Measurements from ENCODE around the gene GIMAP2. TPM values are rescaled to one million over a fixed set of nuclear protein-coding genes. Genes with fewer than 3 reads are reported as not detected.

The GIMAP2 gene
- total RNA-seq, 4 donors from 2014 or later = 2.0 to 8.2 (median 2.9) TPM

DNA sequence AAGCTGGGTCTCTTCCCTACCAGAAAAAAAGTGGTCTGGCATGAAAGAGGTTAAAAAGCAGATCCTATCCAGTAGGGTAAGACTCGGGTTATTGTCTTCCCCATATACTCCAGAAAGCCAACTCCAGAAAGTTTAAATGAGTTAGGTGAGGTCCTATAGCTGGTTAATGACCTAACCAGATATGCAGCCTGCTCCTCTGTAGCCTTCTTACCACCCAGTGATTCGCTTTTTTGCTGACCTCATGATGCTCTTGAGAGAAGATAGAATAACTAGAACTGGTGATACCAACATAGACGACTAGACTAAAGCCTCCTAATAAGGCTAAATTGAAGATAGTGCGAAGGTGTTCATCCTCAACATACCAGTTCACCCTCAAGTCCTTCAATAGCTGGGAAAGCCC lies 30.2 kb downstream of the GIMAP2 start:
- H3K27ac ChIP-seq = peak overlapping the region; percentile 59
- peak overlapping the region; percentile 46 for H3K4me3 ChIP-seq
- no peak for TF ChIP-seq POLR2AphosphoS5 (IDR thresholded peaks at IDR 0.05)
- TF ChIP-seq POLR2A (IDR thresholded peaks at IDR 0.05) = no peak
- TF ChIP-seq, protein P1, sequence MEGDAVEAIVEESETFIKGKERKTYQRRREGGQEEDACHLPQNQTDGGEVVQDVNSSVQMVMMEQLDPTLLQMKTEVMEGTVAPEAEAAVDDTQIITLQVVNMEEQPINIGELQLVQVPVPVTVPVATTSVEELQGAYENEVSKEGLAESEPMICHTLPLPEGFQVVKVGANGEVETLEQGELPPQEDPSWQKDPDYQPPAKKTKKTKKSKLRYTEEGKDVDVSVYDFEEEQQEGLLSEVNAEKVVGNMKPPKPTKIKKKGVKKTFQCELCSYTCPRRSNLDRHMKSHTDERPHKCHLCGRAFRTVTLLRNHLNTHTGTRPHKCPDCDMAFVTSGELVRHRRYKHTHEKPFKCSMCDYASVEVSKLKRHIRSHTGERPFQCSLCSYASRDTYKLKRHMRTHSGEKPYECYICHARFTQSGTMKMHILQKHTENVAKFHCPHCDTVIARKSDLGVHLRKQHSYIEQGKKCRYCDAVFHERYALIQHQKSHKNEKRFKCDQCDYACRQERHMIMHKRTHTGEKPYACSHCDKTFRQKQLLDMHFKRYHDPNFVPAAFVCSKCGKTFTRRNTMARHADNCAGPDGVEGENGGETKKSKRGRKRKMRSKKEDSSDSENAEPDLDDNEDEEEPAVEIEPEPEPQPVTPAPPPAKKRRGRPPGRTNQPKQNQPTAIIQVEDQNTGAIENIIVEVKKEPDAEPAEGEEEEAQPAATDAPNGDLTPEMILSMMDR (IDR thresholded peaks at IDR 0.05) = no peak
- TF ChIP-seq EP300 (IDR thresholded peaks at IDR 0.05) = no peak
- 60% methylated on average over 4 of the region's 4 CpGs for WGBS
- no peak for DNase-seq (ENCODE audit: low spot score in 2 of 2)
- peaks cover 14% of the 10 kb centered on the region for H3K9me3 ChIP-seq
- no peaks in the 10 kb centered on the region for H3K4me1 ChIP-seq
- H3K36me3 ChIP-seq = peaks cover 9% of the 10 kb centered on the region
- H3K27me3 ChIP-seq = no peaks in the 10 kb centered on the region

DNA sequence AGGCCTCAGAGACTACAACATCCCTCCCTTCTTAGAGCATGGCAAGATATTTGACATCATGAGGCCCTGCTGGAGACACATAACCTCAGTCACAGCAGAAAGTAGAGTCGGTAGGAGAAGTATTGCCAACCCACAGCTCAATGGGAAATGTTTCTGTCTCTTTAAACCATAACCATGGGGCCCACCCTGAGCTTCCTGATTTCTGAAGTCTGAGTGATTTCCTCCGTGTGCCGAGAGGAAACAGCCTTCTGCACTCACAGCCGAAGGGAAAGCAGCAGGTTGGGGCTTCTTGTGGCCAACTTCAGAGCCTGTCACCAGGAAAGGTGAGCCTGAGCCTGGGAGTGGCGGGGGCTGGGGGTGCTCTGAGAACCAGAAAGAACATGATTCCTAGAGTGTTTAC lies 30.9 kb downstream of the GIMAP2 start, which contains the start of gene GIMAP1:
Gene GIMAP1, plus strand, starts transcription at position 246 of the 400 bp plus-strand sequence. CDS start 2,435 bp downstream, outside the sequence.
- peaks cover 14% of the 10 kb centered on the region for H3K9me3 ChIP-seq
- no peak for TF ChIP-seq POLR2AphosphoS5 (IDR thresholded peaks at IDR 0.05)
- no peak for TF ChIP-seq POLR2A (IDR thresholded peaks at IDR 0.05)
- peak within 1 kb of the TSS; percentile 46 for H3K4me3 ChIP-seq
- WGBS = 41% methylated on average over 5 of the region's 5 CpGs
- H3K27me3 ChIP-seq = no peaks in the 10 kb centered on the region
- peaks cover 10% of the 10 kb centered on the region for H3K36me3 ChIP-seq
- DNase-seq (ENCODE audit: low spot score in 2 of 2) = no peak
- H3K4me1 ChIP-seq = no peaks in the 10 kb centered on the region
- peak within 1 kb of the TSS; percentile 59 for H3K27ac ChIP-seq

DNA sequence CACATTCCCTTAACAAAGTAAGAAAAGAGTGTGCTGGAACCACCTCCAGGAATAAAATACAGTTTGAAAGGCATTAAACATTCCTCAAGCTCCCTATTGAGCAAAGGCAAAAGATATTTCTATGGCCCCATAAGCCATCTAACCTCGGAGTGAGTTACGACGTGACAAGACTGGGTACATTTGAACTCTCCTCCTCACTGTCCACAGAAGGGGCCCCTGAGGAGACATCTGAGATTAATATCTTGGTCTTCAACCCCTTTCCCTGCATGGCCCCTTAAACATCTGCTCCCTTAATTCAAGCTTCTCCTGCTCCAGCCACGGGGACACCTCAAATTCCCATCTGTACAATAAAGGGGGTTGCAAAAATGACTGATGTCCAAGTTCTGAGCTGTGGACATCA lies 31.4 kb downstream of the GIMAP2 start:
- Histone ChIP-seq H3K4me1 (no peaks in the 10 kb centered on the region), H3K27me3 (no peaks in the 10 kb centered on the region), H3K4me3 (peak overlapping the region; percentile 46), H3K27ac (peak overlapping the region; percentile 59), H3K36me3 (peaks cover 10% of the 10 kb centered on the region), H3K9me3 (peaks cover 14% of the 10 kb centered on the region)
- WGBS = 60% methylated on average over 4 of the region's 4 CpGs
- no peak for DNase-seq (ENCODE audit: low spot score in 2 of 2)
- no peak for TF ChIP-seq EP300 (IDR thresholded peaks at IDR 0.05)
- TF ChIP-seq, protein P1 (IDR thresholded peaks at IDR 0.05) = no peak
- no peak for TF ChIP-seq POLR2A (IDR thresholded peaks at IDR 0.05)
- no peak for TF ChIP-seq POLR2AphosphoS5 (IDR thresholded peaks at IDR 0.05)

DNA sequence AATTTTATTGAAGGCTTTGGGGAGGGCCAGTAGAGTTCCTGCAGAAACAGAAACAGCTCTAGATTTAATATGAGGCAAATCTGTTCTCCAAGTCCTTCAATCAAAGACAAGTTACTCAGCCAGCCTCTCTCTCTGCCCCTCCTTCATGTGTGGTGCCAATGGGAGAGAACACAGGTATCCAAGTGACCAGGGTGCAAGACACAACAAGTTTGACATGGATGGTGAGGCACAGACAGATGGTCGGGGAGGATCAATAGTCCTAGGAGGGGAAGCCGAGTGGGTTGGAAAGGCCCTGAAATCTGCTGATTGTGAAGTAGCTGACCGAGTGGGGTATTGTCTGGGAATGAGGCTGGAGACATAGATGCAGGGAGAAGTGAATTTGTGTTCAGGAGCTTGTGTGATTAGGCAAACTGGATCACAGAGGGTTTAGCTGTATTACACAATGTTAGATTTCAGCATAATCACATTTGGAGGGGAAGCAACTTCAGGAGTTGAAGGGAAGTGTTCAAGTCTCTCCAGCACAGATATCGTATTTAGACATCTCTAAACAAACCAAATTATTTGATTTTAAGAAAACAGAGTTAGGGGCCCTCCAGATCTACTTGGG lies 32.4 kb downstream of the GIMAP2 start:
- peaks cover 5% of the 10 kb centered on the region for H3K9me3 ChIP-seq
- 52% methylated on average over 4 of the region's 4 CpGs for WGBS
- peak overlapping the region; percentile 59 for H3K27ac ChIP-seq
- H3K4me1 ChIP-seq = no peaks in the 10 kb centered on the region
- TF ChIP-seq EP300 (IDR thresholded peaks at IDR 0.05) = no peak
- TF ChIP-seq POLR2A (IDR thresholded peaks at IDR 0.05) = no peak
- TF ChIP-seq POLR2AphosphoS5 (IDR thresholded peaks at IDR 0.05) = no peak
- TF ChIP-seq, protein P1 (IDR thresholded peaks at IDR 0.05) = no peak
- H3K27me3 ChIP-seq = no peaks in the 10 kb centered on the region
- peaks cover 10% of the 10 kb centered on the region for H3K36me3 ChIP-seq
- DNase-seq (ENCODE audit: low spot score in 2 of 2) = no peak
- peak overlapping the region; percentile 46 for H3K4me3 ChIP-seq

DNA sequence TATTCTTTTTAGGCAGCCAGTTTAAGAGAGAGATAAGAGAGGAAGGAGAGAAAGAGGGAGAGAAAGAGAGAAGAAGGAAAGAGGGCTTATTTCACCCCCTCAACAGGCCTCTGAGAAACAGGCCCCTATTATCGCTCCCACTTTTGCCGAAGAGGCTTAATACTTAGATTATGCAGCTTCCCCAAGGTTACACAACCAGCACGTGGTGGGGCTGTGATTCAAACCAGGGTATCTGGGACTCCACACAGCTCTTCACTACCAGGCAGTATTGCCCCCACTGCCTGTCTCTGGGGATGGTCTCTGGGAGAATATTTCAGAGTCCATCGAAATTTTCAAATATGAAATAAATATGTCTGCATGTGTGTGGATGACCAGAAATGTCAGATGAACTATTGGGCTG lies 33.9 kb downstream of the GIMAP2 start:
- Histone ChIP-seq H3K27ac (no peak overlapping the region), H3K4me1 (no peaks in the 10 kb centered on the region)
- 66% methylated on average over 4 of the region's 4 CpGs for WGBS

More for the DNA sequence above, 33.9 kb downstream of the GIMAP2 start:
- Histone ChIP-seq H3K4me3 (no peak overlapping the region), H3K9me3 (no peaks in the 10 kb centered on the region), H3K27me3 (no peaks in the 10 kb centered on the region), H3K36me3 (peaks cover 10% of the 10 kb centered on the region)
- TF ChIP-seq POLR2A (IDR thresholded peaks at IDR 0.05) = no peak
- TF ChIP-seq POLR2AphosphoS5 (IDR thresholded peaks at IDR 0.05) = no peak
- TF ChIP-seq, protein P1 (IDR thresholded peaks at IDR 0.05) = no peak
- no peak for TF ChIP-seq EP300 (IDR thresholded peaks at IDR 0.05)
- DNase-seq (ENCODE audit: low spot score in 2 of 2) = no peak
